Measurements from ENCODE around the gene SLC13A3. TPM values are rescaled to one million over a fixed set of nuclear protein-coding genes. Genes with fewer than 3 reads are reported as not detected.

Gene SLC13A3
- total RNA-seq, 1 donor from 2014 or later: 5.5 TPM

DNA sequence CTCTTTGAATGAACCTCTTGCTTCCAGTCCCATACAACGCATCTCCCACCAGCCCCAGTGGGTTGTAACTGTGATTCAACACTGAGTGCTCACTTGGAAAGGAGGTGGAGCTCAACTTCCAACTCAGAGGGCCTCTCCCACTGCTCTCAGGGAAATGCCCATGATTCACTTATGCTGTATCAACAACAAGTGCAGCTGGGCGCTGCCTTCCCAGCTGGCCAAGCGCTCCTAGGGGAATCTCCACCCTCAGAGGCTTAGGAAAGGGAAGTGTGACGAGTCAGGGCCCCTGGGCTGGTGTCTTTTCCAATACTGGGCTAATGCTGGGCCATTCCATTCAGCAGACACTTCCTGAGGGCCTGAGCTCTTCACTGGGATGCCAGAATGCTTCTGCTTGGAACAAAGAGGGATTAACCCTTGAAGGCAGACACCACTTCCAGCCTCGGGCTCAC lies 92.7 kb downstream of the SLC13A3 start:
- TF ChIP-seq CTCF (IDR thresholded peaks at IDR 0.05; ENCODE audit: insufficient read depth, low read length, severe bottlenecking): no peak
- Histone ChIP-seq H3K27me3 (ENCODE audit: control insufficient read depth, insufficient read depth, low read length) (no peaks in the 10 kb centered on the region), H3K4me3 (ENCODE audit: low read depth, low read length) (no peak overlapping the region), H3K36me3 (ENCODE audit: control insufficient read depth, insufficient read depth, low read length) (no peaks in the 10 kb centered on the region)
- FAIRE-seq: no peak
- peak; percentile 95 for DNase-seq (ENCODE audit: low read depth)

GRCh38 chr20:46557231-46557956 lies 93.9 kb downstream of the SLC13A3 start:
- peak; percentile 78 for DNase-seq (ENCODE audit: low read depth)
- Histone ChIP-seq H3K27me3 (ENCODE audit: control insufficient read depth, insufficient read depth, low read length) (no peaks in the 10 kb centered on the region), H3K4me3 (ENCODE audit: low read depth, low read length) (no peak overlapping the region), H3K36me3 (ENCODE audit: control insufficient read depth, insufficient read depth, low read length) (no peaks in the 10 kb centered on the region)
- TF ChIP-seq CTCF (IDR thresholded peaks at IDR 0.05; ENCODE audit: insufficient read depth, low read length, severe bottlenecking): no peak
- no peak for FAIRE-seq

DNA sequence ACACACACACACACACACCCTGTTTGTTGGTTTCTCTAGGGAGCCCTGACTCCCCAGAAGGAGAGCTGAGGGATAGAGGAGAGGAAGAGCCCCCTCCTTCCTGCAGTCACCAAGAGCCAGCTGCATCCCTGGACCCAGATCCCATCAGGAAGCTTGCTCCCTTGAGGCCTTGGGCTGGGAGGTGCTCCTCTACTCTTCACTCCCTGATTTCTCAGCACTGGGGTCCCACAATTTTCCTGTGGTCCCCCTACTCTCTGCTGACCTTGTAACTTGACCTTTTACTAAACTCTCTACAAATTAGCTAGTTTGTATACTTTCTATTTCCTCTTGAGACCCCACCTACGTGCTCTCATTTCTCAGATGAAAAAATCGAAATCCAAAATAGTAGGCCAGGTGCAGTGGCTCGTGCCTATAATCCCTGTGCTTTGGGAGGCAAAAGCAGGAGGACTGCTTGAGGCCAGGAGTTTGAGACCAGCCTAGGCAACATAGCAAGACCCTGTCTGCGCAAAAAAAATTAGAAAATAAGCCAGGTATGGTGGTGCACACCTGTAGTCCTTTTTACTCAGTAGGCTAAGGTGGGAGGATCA lies 95.8 kb downstream of the SLC13A3 start:
- Histone ChIP-seq H3K27me3 (ENCODE audit: control insufficient read depth, insufficient read depth, low read length) (peaks cover 2% of the 10 kb centered on the region), H3K4me3 (ENCODE audit: low read depth, low read length) (no peak overlapping the region), H3K36me3 (ENCODE audit: control insufficient read depth, insufficient read depth, low read length) (no peaks in the 10 kb centered on the region)
- no peak for TF ChIP-seq CTCF (IDR thresholded peaks at IDR 0.05; ENCODE audit: insufficient read depth, low read length, severe bottlenecking)
- DNase-seq (ENCODE audit: low read depth) (no peak), FAIRE-seq (no peak)

GRCh38 chr20:46554828-46555227 lies 96.4 kb downstream of the SLC13A3 start:
- no peak for FAIRE-seq
- TF ChIP-seq CTCF (IDR thresholded peaks at IDR 0.05; ENCODE audit: insufficient read depth, low read length, severe bottlenecking): no peak

GRCh38 chr20:46553926-46554325 lies 97.3 kb downstream of the SLC13A3 start:
- DNase-seq (ENCODE audit: low read depth): no peak
- no peak for FAIRE-seq
- peaks cover 3% of the 10 kb centered on the region for H3K27me3 ChIP-seq (ENCODE audit: control insufficient read depth, insufficient read depth, low read length)
- H3K4me3 ChIP-seq (ENCODE audit: low read depth, low read length): no peak overlapping the region
- no peak for TF ChIP-seq CTCF (IDR thresholded peaks at IDR 0.05; ENCODE audit: insufficient read depth, low read length, severe bottlenecking)
- no peaks in the 10 kb centered on the region for H3K36me3 ChIP-seq (ENCODE audit: control insufficient read depth, insufficient read depth, low read length)

More at GRCh38 chr20:46554828-46555227, 96.4 kb downstream of the SLC13A3 start:
- peaks cover 3% of the 10 kb centered on the region for H3K27me3 ChIP-seq (ENCODE audit: control insufficient read depth, insufficient read depth, low read length)
- DNase-seq (ENCODE audit: low read depth): no peak
- no peak overlapping the region for H3K4me3 ChIP-seq (ENCODE audit: low read depth, low read length)
- H3K36me3 ChIP-seq (ENCODE audit: control insufficient read depth, insufficient read depth, low read length): no peaks in the 10 kb centered on the region

Measured in bronchial epithelial cell (primary cell).